GM19238 (cell line): ENCODE results near the gene THRA.

Source experiments
- DNase-seq: peaks from one replicate; pipeline ENCODE4 v3.0.0; 2011; ENCODE audit warnings: low spot score; ENCODE audit not compliant: insufficient read length

The THRA gene

GRCh38 chr17:40064971-40065768 lies 2.4 kb downstream of the THRA start:
- no peak for DNase-seq

DNA sequence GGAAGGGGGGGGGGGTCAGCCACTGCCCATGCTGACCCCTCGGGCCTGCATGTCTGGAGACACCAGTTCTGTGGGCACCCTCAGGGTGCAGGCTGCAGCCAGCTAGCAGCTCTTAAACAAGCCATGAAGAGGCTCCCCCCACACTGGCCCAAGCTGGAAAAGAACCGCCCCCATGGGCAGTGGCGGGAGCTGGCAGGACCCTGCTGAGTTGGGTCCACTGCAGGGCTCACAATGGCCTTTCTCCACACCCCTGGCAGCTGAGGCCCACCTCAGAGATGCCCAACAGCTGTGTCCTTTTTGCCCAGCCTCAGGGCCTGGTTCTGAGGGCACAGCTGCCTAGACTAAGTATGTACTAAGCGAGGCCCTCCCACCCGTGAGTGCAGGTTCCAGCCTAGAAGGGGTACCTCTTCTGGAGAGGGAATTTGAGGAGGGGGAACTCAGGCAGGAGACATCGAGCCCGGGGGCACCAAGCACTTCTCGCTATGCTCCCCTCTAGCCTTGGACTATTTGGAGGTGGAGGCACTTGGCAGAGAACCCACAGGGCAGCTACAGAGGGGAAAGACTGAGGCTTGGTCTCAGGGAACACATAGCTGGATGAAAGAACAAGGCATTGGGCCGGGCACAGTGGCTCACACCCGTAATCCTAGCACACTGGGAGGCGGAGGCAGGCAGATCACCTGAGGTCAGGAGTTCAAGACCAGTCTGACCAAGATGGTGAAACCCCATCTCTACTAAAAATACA lies 3.2 kb downstream of the THRA start:
- no peak for DNase-seq

- DNase-seq: no peak
Observed at GRCh38 chr17:40067710-40068109, 4.9 kb downstream of the THRA start.

GRCh38 chr17:40068129-40068581 lies 5.4 kb downstream of the THRA start:
- no peak for DNase-seq

- DNase-seq: no peak
Observed at GRCh38 chr17:40068584-40068916, 5.8 kb downstream of the THRA start.

DNA sequence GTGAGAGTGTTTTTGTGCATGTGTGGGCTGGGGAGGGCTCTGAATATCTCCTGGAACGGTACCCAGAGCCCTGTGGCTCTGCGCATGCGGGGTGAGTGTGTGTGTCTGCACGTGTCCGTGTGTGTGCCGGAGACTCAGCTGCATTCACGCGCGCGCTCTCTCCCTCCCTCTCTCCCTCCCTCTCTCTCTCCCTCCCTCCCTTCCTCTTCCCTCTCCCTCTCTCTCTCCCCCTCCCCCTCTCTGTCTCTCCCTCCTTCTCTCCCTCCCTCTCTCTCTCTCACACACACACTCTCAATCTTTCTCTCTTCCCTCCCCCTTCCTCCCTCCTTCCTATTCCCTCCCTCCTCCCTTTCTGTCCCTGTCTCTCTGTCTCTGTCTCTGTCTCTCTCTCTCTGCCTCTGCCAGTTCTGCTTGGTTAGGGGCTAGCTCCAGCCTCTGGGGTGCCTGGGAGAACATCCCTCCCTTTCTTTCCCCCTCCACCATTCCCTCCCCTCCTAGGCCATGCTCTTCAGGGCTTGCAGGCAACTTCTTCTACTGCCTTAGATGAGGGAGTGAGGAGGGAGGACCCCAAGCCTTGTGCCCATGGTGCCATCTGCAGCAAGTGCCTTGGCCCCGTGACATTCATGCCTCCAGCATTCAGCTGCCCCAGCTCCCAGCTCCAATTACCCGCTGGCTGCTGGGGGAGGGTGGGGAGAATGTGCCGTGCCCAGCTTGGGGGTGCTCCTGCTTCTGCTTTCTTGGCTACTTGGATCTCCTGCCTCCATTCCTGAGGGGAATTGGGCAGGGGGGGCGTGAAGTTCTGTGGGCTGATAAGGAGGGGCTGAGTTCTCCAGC lies 6.4 kb downstream of the THRA start:
- DNase-seq: peak; percentile 42

GRCh38 chr17:40069751-40070708 lies 7.3 kb downstream of the THRA start:
- DNase-seq: no peak

GRCh38 chr17:40070709-40071312 lies 8.0 kb downstream of the THRA start:
- no peak for DNase-seq

DNA sequence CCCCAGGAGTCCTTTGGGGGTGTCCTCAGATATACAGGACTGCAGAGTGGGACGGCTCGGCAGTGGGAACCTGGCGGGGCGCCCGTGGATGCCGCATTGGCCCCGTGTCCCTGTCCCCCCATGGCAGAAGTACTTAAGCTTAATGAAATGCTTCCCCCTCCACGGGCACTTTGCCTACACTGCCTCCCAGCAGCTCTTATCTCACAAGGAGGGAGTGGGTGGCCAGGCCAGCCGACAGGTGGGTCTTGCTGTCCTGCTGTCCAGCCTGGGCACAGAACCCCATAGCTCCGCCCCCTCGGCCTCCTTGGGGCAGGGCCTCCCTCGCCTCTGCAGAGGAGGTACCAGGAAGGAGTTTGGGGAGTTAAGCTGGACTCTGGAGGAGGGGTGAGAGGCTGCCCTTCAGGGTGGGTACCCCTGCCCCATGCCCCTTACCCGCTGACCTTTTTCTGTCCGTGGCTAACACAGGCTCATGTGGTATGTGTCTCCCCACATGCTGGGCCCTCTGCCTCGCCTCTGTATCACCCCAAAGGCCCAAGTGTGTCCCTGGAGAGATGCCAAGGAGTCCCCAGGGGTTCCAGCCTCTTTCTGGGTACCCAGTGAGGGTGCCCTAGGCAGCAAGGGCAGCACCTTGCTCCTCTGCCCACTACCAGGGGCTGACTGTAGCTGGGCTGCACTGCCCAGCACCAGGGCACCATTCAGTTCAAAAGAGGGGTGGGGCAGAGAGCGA lies 8.7 kb downstream of the THRA start:
- no peak for DNase-seq

DNA sequence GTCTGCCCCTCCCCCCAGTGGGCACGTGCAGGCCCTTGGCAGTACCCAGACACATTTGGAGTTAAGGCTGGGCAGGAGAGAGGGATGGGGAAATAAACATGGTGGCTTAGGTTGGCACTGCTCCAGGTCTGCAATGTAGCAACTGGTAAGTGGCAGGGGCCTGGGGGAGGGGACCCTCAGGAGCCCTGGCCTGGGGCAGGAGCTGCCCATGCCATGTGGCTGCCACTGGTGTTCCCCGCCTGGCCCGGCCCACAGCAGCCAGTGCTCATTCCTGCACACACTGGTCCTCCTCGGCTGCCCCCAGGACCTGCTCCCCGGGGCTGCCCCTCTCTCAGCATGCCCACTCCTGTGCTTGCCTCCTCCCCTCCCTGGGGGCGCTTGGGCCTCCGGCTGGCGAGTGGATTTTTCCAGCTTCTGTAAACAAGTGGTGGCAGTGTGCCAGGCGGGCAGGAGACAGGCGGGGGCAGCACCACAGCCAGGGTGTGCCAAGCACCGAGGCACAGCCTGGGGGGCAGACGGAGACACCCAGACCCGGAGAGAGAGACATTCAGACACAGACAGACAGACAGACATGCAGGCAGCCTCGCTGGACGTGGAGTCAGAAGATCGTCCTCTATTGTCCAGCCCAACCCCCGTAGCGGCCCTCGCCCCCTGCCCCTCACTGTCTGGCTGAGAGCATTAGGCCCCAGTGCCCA lies 9.4 kb downstream of the THRA start:
- DNase-seq: no peak

DNA sequence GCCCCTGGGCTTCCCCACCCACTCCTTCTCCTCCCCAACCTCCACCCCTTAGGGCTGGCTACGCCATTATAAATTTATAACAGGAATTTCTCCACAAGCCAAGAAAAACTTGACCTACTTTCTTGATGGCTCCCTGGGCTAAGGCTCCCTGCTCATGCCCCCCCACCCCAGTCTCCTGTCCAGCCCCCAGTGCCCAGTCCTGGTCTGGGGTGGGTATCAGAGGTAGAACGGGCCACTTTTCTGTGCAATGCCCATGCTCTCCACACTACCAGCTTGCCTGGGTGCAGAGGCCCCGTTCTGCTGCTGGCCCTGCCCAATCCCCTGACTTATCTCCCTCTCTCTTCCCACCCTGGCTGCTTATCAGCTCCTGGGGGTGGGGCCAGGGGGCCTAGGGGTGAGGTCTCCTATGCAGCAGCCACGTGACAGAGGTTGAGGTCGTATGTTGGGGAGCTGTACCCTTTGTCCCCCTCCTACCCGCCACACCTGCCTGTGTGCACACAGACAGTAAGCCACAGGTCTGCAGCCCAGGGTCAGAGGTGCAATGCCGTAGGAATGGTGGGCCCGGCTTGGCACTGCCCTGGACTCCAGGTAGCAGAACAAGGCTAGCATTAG lies 10.1 kb downstream of the THRA start:
- no peak for DNase-seq

DNA sequence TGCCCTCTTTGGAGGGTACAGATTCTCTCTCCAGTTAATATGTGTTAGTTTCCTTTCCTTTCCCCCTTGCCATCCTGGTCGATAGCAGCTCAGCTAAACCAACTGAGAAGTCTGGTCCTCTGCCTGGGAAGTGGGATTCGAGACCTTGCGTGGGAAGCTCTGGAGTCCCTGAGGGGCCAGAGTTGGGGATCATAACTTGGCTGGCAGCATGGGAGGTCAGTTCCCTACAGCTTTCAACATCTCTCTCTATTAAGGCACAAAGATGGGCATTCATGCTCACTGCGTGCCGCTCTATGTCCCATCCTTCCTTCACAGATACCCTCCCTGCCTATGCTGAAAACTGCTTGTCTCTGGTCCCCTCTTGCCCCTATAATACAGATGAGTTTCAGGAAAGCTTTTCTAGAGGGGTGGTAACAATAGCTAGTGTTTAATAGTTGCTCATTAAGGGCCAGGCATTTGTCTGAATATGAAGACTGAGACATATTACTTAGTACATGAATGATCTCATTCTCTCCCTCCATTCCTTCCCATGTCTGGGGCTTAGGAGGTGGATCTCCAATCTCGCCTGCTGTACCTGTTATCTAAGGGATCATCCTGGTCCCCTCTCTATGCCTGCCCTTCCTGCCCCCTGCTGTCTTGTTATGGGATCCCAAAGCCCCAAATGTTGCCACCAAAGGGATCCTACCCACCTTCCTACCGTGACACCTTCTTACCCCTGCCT lies 10.8 kb downstream of the THRA start:
- DNase-seq: no peak

DNA sequence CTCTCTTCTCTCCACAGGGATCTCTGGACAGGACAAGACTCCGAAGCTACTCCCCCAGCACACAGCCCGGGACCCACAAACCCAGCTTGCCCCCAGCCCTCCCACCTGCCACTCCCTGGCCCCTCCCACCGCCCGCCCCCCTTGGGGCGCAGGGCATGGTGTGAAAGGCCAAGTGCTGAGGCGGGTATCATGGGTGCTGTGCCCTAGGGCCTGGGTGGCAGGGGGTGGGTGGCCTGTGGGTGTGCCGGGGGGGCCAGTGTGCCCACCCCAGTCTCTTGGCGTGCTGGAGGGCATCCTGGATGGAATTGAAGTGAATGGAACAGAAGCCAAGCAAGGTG lies 11.4 kb downstream of the THRA start:
- no peak for DNase-seq

DNA sequence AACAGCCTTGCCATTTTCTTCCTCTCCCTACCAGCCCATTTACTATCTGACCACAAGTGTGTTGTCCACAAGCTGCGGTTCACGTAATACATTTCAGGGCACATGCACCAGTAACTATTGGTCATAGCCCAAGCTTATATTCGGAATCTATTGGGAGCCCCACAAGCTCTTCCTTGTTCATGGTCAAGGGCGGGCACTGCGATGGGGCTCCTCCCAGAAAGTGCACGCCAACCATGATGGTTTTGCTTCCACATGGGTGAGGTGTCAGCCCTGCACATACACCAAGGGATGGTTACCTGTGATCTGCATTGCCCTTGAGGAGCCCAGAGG lies 12.1 kb downstream of the THRA start:
- DNase-seq: no peak

DNA sequence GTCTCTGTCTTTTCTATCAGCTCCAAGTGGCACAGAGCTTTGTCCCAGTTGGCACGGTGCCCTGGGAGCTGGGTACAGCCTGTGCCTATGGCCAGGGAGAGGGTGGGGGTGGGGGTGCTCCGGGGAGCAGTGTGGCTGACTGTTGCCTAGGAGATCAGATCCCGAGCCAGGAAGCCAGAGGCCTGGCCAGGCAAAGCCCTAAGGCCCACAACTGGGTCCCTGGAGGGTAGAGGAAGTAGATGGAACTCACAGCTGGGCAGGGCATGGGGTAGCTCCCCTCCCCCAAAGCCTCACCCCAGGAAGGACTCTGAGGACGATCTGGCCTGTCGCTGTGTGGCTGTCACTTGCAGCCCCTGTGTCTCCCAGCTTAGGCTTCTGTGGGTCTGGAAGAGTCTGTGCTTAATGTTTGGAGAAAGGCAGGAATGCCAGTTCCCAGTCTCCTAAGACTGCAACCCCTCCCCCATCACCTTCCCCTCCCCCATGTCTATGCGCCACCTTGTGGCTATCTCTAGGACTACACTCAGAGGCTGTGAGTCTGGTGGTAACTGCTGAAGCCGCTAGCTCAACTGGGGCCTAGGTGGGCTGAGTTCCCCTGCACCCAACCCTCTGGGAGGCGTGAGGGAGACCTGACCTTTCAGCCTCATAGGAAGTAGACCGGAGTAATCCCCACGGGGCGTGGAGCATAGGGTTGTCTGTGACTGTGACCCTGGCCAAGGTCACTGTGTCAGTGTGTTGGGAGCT lies 12.6 kb downstream of the THRA start:
- peak; percentile 47 for DNase-seq

GRCh38 chr17:40075942-40076498 lies 13.3 kb downstream of the THRA start:
- no peak for DNase-seq

- DNase-seq: no peak
Observed at GRCh38 chr17:40076591-40076990, 13.8 kb downstream of the THRA start.
